ENCODE data around the gene ZDHHC8. TPM values are rescaled to one million over a fixed set of nuclear protein-coding genes. Genes with fewer than 3 reads are reported as not detected.

The ZDHHC8 gene
- total RNA-seq, 2 donors from 2014 or later: 20.0 to 21.4 TPM

GRCh38 chr22:20113551-20114310 lies 17.9 kb upstream of the ZDHHC8 start:
- no peaks in the 10 kb centered on the region for H3K9me3 ChIP-seq
- DNase-seq: peak in 1 of 4 donors; percentile 4
- no peaks in the 10 kb centered on the region for H3K27me3 ChIP-seq
- no peak overlapping the region for H3K4me3 ChIP-seq
- peak overlapping the region in 2 of 4 donors; percentile 4 to 70 for H3K27ac ChIP-seq
- ATAC-seq: no peak
- peaks cover 55% of the 10 kb centered on the region for H3K4me1 ChIP-seq
- 88 to 91% methylated on average over 13 to 19 of the region's 19 CpGs for WGBS, 2 donors
- H3K36me3 ChIP-seq (replicated peaks in 1 of 2; ENCODE audit: insufficient read depth in 1 of 2, low read depth in 2 of 2): peaks cover 0 to 10% of the 10 kb centered on the region in 2 donors
- TF ChIP-seq POLR2A (IDR thresholded peaks at IDR 0.05) (no peak), CTCF (IDR thresholded peaks at IDR 0.05) (no peak)
- intact Hi-C loops (cut with DNase I): no loop called here

GRCh38 chr22:20114506-20115475 lies 16.8 kb upstream of the ZDHHC8 start:
- Histone ChIP-seq H3K27ac (peak overlapping the region in 2 of 4 donors; percentile 4 to 93), H3K9me3 (no peaks in the 10 kb centered on the region), H3K4me1 (peaks cover 61% of the 10 kb centered on the region), H3K4me3 (no peak overlapping the region), H3K27me3 (no peaks in the 10 kb centered on the region), H3K36me3 (replicated peaks in 1 of 2; ENCODE audit: insufficient read depth in 1 of 2, low read depth in 2 of 2) (peaks cover 0 to 8% of the 10 kb centered on the region in 2 donors)
- 83 to 90% methylated on average over 11 to 35 of the region's 36 CpGs for WGBS, 2 donors
- TF ChIP-seq CTCF (IDR thresholded peaks at IDR 0.05) (no peak), POLR2A (IDR thresholded peaks at IDR 0.05) (no peak)
- DNase-seq: no peak
- intact Hi-C loops (cut with DNase I): no loop called here
- no peak for ATAC-seq

- WGBS, 2 donors: 31 to 60% methylated on average over 9 to 29 of the region's 30 CpGs
- no peak for DNase-seq
- H3K27ac ChIP-seq: peak within 1 kb of the TSS; percentile 66 to 93 (median 88)
Observed at GRCh38 chr22:20115691-20116375, 15.8 kb upstream of the ZDHHC8 start, which contains the start of gene RANBP1. TSS of gene RANBP1 (plus strand) at chr22:20116104. CDS start at chr22:20116185, 81 bp downstream.

More at GRCh38 chr22:20115691-20116375, 15.8 kb upstream of the ZDHHC8 start, which contains the start of gene RANBP1:
- Histone ChIP-seq H3K4me3 (peak within 1 kb of the TSS; percentile 47 to 92), H3K27me3 (no peaks in the 10 kb centered on the region), H3K36me3 (replicated peaks in 1 of 2; ENCODE audit: insufficient read depth in 1 of 2, low read depth in 2 of 2) (peaks cover 0 to 8% of the 10 kb centered on the region in 2 donors), H3K9me3 (no peaks in the 10 kb centered on the region), H3K4me1 (peaks cover 65% of the 10 kb centered on the region)
- TF ChIP-seq CTCF (IDR thresholded peaks at IDR 0.05) (no peak), POLR2A (IDR thresholded peaks at IDR 0.05) (no peak)
- intact Hi-C loops (cut with DNase I): no loop called here
- no peak for ATAC-seq
